Endothelial cell of umbilical vein (primary cell): ENCODE data around the gene HCFC2. TPM values are rescaled to one million over a fixed set of nuclear protein-coding genes. Genes with fewer than 3 reads are reported as not detected.

Source experiments
- BruUV-seq: library from RNA; stranded (reverse); fragments of 400-500 nt; replicated peaks from 2 replicates; lab custom pipeline; 2021; lab: Mats Ljungman, UMichigan
- CTCF ChIA-PET: fragments of 300-600, 350-600 bp; sonication (Branson Sonifier 250); formaldehyde crosslinking; loops from one replicate; lab custom pipeline; 2021; ENCODE audit warnings: antibody characterized with exemption, inconsistent platforms; lab: Charles Lee
- POLR2A ChIA-PET: fragments of 300-600, 350-600 bp; sonication (Branson Sonifier 250); formaldehyde crosslinking; loops from one replicate; lab custom pipeline; 2021; ENCODE audit warnings: antibody characterized with exemption, inconsistent platforms; lab: Charles Lee
- DNase-seq: peaks from one replicate; pipeline ENCODE4 v3.0.0-alpha.2; 2011; ENCODE audit warnings: low read depth, low spot score
- FAIRE-seq: peaks from 2 replicates; lab custom pipeline; 2011; peaks lifted over from hg19 to GRCh38; lab: Jason Lieb, UNC
- H2AFZ ChIP-seq: 2 replicates; pipeline ENCODE4 v1.6.0; 2012; ENCODE audit warnings: low read depth, low read length, control low read depth, inconsistent platforms
- H3K27ac ChIP-seq: 2 replicates; pipeline ENCODE4 v1.5.1; 2011; ENCODE audit warnings: low read depth, mild to moderate bottlenecking, control low read depth, low read length, moderate library complexity; ENCODE audit not compliant: insufficient read depth
- H3K27me3 ChIP-seq, 2 experiments: 2 replicates each; pipeline versions ENCODE4 v1.6.0 to v1.6.1; 2011; ENCODE audit warnings: low read length in 2 of 2, mixed read lengths in 1 of 2; ENCODE audit not compliant: control insufficient read depth in 2 of 2, insufficient read depth in 2 of 2
- H3K36me3 ChIP-seq, 2 experiments: 2 replicates in 1 of 2; 3 replicates in 1 of 2; pipeline ENCODE4 v1.5.1; 2011; ENCODE audit warnings: low read length in 2 of 2, mild to moderate bottlenecking in 1 of 2, moderate library complexity in 1 of 2; ENCODE audit not compliant: control insufficient read depth in 2 of 2, insufficient read depth in 2 of 2; ENCODE audit errors: extremely low read depth in 1 of 2
- H3K4me1 ChIP-seq: 3 replicates; pipeline ENCODE4 v1.5.1; 2011; ENCODE audit warnings: mild to moderate bottlenecking, low read length; ENCODE audit not compliant: control insufficient read depth, insufficient read depth; ENCODE audit errors: extremely low read depth
- H3K4me2 ChIP-seq: 2 replicates; pipeline ENCODE4 v1.6.1; 2011; ENCODE audit warnings: low read length, control low read depth, mixed read lengths; ENCODE audit not compliant: insufficient read depth
- H3K4me3 ChIP-seq, 3 experiments: fragments of 200-600 bp in 1 of 3; sonication (generic), shearing (Covaris generic) in 1 of 3; replicated peaks in 1 of 3; 2 replicates each; pipeline ENCODE4 v1.5.1; 2011 to 2016; ENCODE audit warnings: control low read depth in 3 of 3, low read length in 3 of 3, mild to moderate bottlenecking in 2 of 3, inconsistent platforms in 1 of 3, low read depth in 1 of 3, moderate library complexity in 1 of 3; ENCODE audit not compliant: insufficient read depth in 1 of 3
- H3K79me2 ChIP-seq: 2 replicates; pipeline ENCODE4 v1.6.0; 2012; ENCODE audit warnings: low read length, inconsistent platforms; ENCODE audit not compliant: control insufficient read depth, insufficient read depth
- H3K9ac ChIP-seq: replicated peaks from 2 replicates; pipeline ENCODE3; 2011; ENCODE audit warnings: low read length, control low read depth; ENCODE audit not compliant: insufficient read depth; ENCODE audit errors: extremely low read depth
- H3K9me1 ChIP-seq: replicated peaks from 3 replicates; pipeline ENCODE4 v1.6.0; 2011; ENCODE audit warnings: mild to moderate bottlenecking, low read length; ENCODE audit not compliant: control insufficient read depth, insufficient read depth; ENCODE audit errors: extremely low read depth
- H3K9me3 ChIP-seq: replicated peaks from 2 replicates; pipeline ENCODE4 v1.5.1; 2012; ENCODE audit warnings: low read length, inconsistent platforms; ENCODE audit not compliant: control insufficient read depth, insufficient read depth
- H4K20me1 ChIP-seq: replicated peaks from 2 replicates; pipeline ENCODE3; 2011; ENCODE audit warnings: mild to moderate bottlenecking, low read length; ENCODE audit not compliant: control insufficient read depth, insufficient read depth; ENCODE audit errors: extremely low read depth
- EZH2 ChIP-seq: IDR thresholded peaks from 2 replicates; pipeline ENCODE4 v1.6.1; 2012; ENCODE audit warnings: borderline replicate concordance, low read depth, mild to moderate bottlenecking, moderate library complexity, low read length, inconsistent platforms; ENCODE audit not compliant: severe bottlenecking
- FOS ChIP-seq: IDR thresholded peaks from 2 replicates; pipeline ENCODE4 v1.6.1; 2011; ENCODE audit warnings: mild to moderate bottlenecking, low read length, moderate library complexity, borderline replicate concordance; ENCODE audit not compliant: insufficient read depth
- GATA2 ChIP-seq: IDR thresholded peaks from 2 replicates; pipeline ENCODE4 v1.7.0; 2011; ENCODE audit warnings: low read depth, mild to moderate bottlenecking, moderate library complexity, mixed read lengths, low read length; ENCODE audit not compliant: insufficient read length, insufficient read depth
- JUN ChIP-seq: IDR thresholded peaks from 2 replicates; pipeline ENCODE4 v1.6.1; 2011; ENCODE audit warnings: borderline replicate concordance, low read depth; ENCODE audit not compliant: insufficient read length, insufficient read depth
- MAX ChIP-seq: IDR thresholded peaks from 2 replicates; pipeline ENCODE4 v1.6.1; 2011; ENCODE audit not compliant: insufficient read depth, insufficient read length
- MYC ChIP-seq: IDR thresholded peaks from one replicate; pipeline ENCODE4 v1.6.1; 2011; ENCODE audit warnings: mild to moderate bottlenecking, low read depth, low read length
- POLR2A ChIP-seq: IDR thresholded peaks from 2 replicates; pipeline ENCODE4 v1.6.1; 2012; ENCODE audit warnings: low read depth, mild to moderate bottlenecking, control low read depth, low read length
- POLR2AphosphoS5 ChIP-seq: IDR thresholded peaks from 2 replicates; pipeline ENCODE4 v1.6.1; 2012; ENCODE audit warnings: low read depth, mild to moderate bottlenecking, control low read depth, low read length, moderate library complexity; ENCODE audit not compliant: insufficient read depth
- dilution Hi-C: fragments of 300-500 bp; cut with MboI; formaldehyde crosslinking; loops from one replicate; pipeline ENCODE4 v1.15.0; 2019; ENCODE audit warnings: low sequenced_read_pairs; ENCODE audit not compliant: extremely low pct_ligation_motif_present
- intact Hi-C: fragments of 100-400 bp; cut with micrococcal nuclease; formaldehyde crosslinking; loops from one replicate; pipeline ENCODE4 v1.10.0; 2022
- polyA plus RNA-seq, 4 experiments: library from polyadenylated mRNA; depleted of rRNA in 3 of 4; stranded (reverse) in 3 of 4; unstranded in 1 of 4; fragments of >200 nt; gene quantifications; 2 replicates each; pipeline versions ENCODE4 v1.2.1 to v1.2.3, GENCODE V29; 2011 to 2012; ENCODE audit warnings: missing spikeins in 1 of 4
- total RNA-seq: library from RNA; stranded (reverse); gene quantifications from 2 replicates; pipeline ENCODE4 v1.2.3, GENCODE V29; 2021
- TF ChIP-seq, protein P1 (sequence below), 2 donors: IDR thresholded peaks; 1 replicate in 1 of 2; 2 replicates in 1 of 2; pipeline ENCODE4 v1.5.1; 2011; ENCODE audit warnings: low read length in 2 of 2, mild to moderate bottlenecking in 2 of 2, moderate library complexity in 2 of 2, control low read depth in 1 of 2, inconsistent platforms in 1 of 2, low read depth in 1 of 2; ENCODE audit not compliant: insufficient read depth in 1 of 2; ENCODE audit errors: extremely low read depth in 1 of 2

The HCFC2 gene
- total and polyA plus RNA-seq, 2 donors (not counting 3 experiments of a cell fraction or from before 2014, with no cell fraction given): 6.0 to 15.6 TPM

DNA sequence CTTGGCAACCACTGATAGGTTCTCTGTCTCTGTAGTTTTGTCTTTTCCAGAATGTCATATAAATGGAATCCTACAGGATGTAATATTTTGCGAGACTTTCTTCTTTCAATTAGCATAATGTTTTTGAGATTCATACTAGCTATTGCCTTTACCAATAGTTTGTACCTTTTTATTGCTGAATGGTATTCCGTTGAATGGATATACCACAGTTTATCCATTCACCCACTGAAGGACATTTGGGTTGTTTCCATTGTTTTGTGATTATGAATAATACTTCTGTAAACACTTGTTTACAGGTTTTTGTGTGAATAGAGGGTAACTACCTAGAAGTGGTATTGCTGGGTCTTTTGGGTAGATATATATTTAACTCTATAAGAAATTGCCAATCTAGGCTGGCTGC lies 40.6 kb upstream of the HCFC2 start:
- dilution Hi-C loops: no loop called here
- H3K9me3 ChIP-seq: no peaks in the 10 kb centered on the region
- H2AFZ ChIP-seq: no peak overlapping the region
- H4K20me1 ChIP-seq: no peaks in the 10 kb centered on the region
- no peak for TF ChIP-seq MAX
- no peak for TF ChIP-seq POLR2A
- TF ChIP-seq MYC: no peak
- TF ChIP-seq JUN: no peak
- no peak for TF ChIP-seq FOS
- TF ChIP-seq EZH2: no peak
- TF ChIP-seq, protein P1, sequence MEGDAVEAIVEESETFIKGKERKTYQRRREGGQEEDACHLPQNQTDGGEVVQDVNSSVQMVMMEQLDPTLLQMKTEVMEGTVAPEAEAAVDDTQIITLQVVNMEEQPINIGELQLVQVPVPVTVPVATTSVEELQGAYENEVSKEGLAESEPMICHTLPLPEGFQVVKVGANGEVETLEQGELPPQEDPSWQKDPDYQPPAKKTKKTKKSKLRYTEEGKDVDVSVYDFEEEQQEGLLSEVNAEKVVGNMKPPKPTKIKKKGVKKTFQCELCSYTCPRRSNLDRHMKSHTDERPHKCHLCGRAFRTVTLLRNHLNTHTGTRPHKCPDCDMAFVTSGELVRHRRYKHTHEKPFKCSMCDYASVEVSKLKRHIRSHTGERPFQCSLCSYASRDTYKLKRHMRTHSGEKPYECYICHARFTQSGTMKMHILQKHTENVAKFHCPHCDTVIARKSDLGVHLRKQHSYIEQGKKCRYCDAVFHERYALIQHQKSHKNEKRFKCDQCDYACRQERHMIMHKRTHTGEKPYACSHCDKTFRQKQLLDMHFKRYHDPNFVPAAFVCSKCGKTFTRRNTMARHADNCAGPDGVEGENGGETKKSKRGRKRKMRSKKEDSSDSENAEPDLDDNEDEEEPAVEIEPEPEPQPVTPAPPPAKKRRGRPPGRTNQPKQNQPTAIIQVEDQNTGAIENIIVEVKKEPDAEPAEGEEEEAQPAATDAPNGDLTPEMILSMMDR (IDR thresholded peaks at IDR 0.05; ENCODE audit: extremely low read depth in 1 of 2, insufficient read depth in 1 of 2, low read depth in 1 of 2, low read length in 2 of 2): no peak
- no peak for TF ChIP-seq POLR2AphosphoS5
- TF ChIP-seq GATA2: no peak
- POLR2A ChIA-PET: no interaction called here
- H3K4me1 ChIP-seq: no peaks in the 10 kb centered on the region
- no peaks in the 10 kb centered on the region for H3K79me2 ChIP-seq
- H3K27me3 ChIP-seq: peaks cover 0 to 31% of the 10 kb centered on the region in 2 experiments
- no peaks in the 10 kb centered on the region for H3K9me1 ChIP-seq
- intact Hi-C loops: no loop called here
- CTCF ChIA-PET: no interaction called here
- no peaks in the 10 kb centered on the region for H3K36me3 ChIP-seq
- FAIRE-seq (peak; percentile 48), DNase-seq (no peak)
- no peak overlapping the region for H3K27ac ChIP-seq
- H3K4me3 ChIP-seq: no peak overlapping the region
- BruUV-seq: no TSS peak
- no peak overlapping the region for H3K4me2 ChIP-seq
- H3K9ac ChIP-seq: no peak overlapping the region
